Caco-2 (cell line): Measurements from ENCODE around the gene PPP2R5C. TPM values are rescaled to one million over a fixed set of nuclear protein-coding genes. Genes with fewer than 3 reads are reported as not detected.

ENCODE experiments used
- BruUV-seq: library from RNA; stranded (reverse); fragments of 400-500 nt; replicated peaks from 2 replicates; lab custom pipeline; 2021; lab: Mats Ljungman, UMichigan
- CTCF ChIA-PET: fragments of 300-600 bp; sonication (Branson Sonifier 250); formaldehyde crosslinking; loops from one replicate; lab custom pipeline; 2022; ENCODE audit warnings: antibody characterized with exemption; lab: Charles Lee
- POLR2A ChIA-PET: fragments of 300-600 bp; sonication (Branson Sonifier 250); formaldehyde crosslinking; loops from one replicate; lab custom pipeline; 2022; ENCODE audit warnings: antibody characterized with exemption; lab: Charles Lee
- DNase-seq, 2 experiments: peaks; one replicate each; pipeline versions ENCODE4 v3.0.0 to v3.0.0-alpha.2; 2020 to 2022
- H3K27me3 ChIP-seq: replicated peaks from 2 replicates; pipeline ENCODE4 v1.6.0; 2011; ENCODE audit warnings: low read length; ENCODE audit not compliant: control insufficient read depth, insufficient read depth
- H3K36me3 ChIP-seq: 2 replicates; pipeline ENCODE4 v1.5.1; 2011; ENCODE audit warnings: low read length; ENCODE audit not compliant: control insufficient read depth, insufficient read depth
- H3K4me1 ChIP-seq: fragments of 250-450 bp; sonication (Bioruptor Pico); 2 replicates; pipeline ENCODE4 v1.5.1; 2020; ENCODE audit warnings: mild to moderate bottlenecking
- H3K4me3 ChIP-seq: 2 replicates; pipeline ENCODE4 v1.5.1; 2011; ENCODE audit warnings: low read depth, mild to moderate bottlenecking, control low read depth, low read length
- H3K9me3 ChIP-seq: fragments of 250-450 bp; sonication (Bioruptor Pico); 2 replicates; pipeline ENCODE4 v1.5.1; 2020; ENCODE audit warnings: mild to moderate bottlenecking, moderate library complexity
- H3K27ac Mint-ChIP-seq: one replicate; pipeline ENCODE4 v1.8.0; 2022; ENCODE audit warnings: mixed read lengths; ENCODE audit not compliant: unreplicated experiment
- H3K27me3 Mint-ChIP-seq: one replicate; pipeline ENCODE4 v1.8.0; 2022; ENCODE audit warnings: mixed read lengths; ENCODE audit not compliant: insufficient read depth, unreplicated experiment
- H3K36me3 Mint-ChIP-seq: one replicate; pipeline ENCODE4 v1.8.0; 2022; ENCODE audit warnings: mild to moderate bottlenecking, mixed read lengths; ENCODE audit not compliant: insufficient read depth, unreplicated experiment
- H3K4me1 Mint-ChIP-seq: one replicate; pipeline ENCODE4 v1.8.0; 2022; ENCODE audit warnings: low read depth, mixed read lengths; ENCODE audit not compliant: unreplicated experiment
- H3K4me3 Mint-ChIP-seq: one replicate; pipeline ENCODE4 v1.8.0; 2022; ENCODE audit warnings: mild to moderate bottlenecking, moderate library complexity, mixed read lengths; ENCODE audit not compliant: unreplicated experiment
- H3K9me3 Mint-ChIP-seq: one replicate; pipeline ENCODE4 v1.8.0; 2022; ENCODE audit warnings: mixed read lengths; ENCODE audit not compliant: unreplicated experiment
- CTCF ChIP-seq, 2 experiments: fragments of 200-600 bp in 1 of 2; IDR thresholded peaks; 1 replicate in 1 of 2; 2 replicates in 1 of 2; pipeline versions ENCODE4 v1.5.1 to v1.8.0; 2011 to 2022; ENCODE audit warnings: antibody characterized with exemption in 1 of 2, control low read depth in 1 of 2, inconsistent platforms in 1 of 2, low read depth in 1 of 2, low read length in 1 of 2, mild to moderate bottlenecking in 1 of 2, moderate library complexity in 1 of 2; ENCODE audit not compliant: insufficient read depth in 1 of 2, severe bottlenecking in 1 of 2, unreplicated experiment in 1 of 2
- intact Hi-C: fragments of 100-400 bp; cut with micrococcal nuclease; formaldehyde crosslinking; loops from one replicate; pipeline ENCODE4 v1.10.0; 2022; ENCODE audit not compliant: unreplicated experiment
- total RNA-seq: library from RNA; stranded (reverse); gene quantifications from 2 replicates; pipeline ENCODE4 v1.2.3, GENCODE V29; 2022

Gene PPP2R5C
- total RNA-seq, 1 experiment from 2014 or later, result 97.5 TPM

- no peaks in the 10 kb centered on the region for H3K9me3 ChIP-seq
- no peak overlapping the region for H3K27ac Mint-ChIP-seq
- H3K4me1 ChIP-seq, result no peaks in the 10 kb centered on the region
- H3K4me3 ChIP-seq, result no peak overlapping the region
- ChIA-PET CTCF (no interaction called here), POLR2A (no interaction called here)
- H3K27me3 ChIP-seq, result no peaks in the 10 kb centered on the region
- H3K4me1 Mint-ChIP-seq, result no peaks in the 10 kb centered on the region
- no TSS peak for BruUV-seq
- no peak for DNase-seq
- H3K36me3 ChIP-seq, result no peaks in the 10 kb centered on the region; the same call in 1 of the 2 replicates
- no peak overlapping the region for H3K4me3 Mint-ChIP-seq
- no peak for TF ChIP-seq CTCF (IDR thresholded peaks at IDR 0.05; ENCODE audit: insufficient read depth in 1 of 2, low read depth in 1 of 2, low read length in 1 of 2, severe bottlenecking in 1 of 2, unreplicated experiment in 1 of 2)
- intact Hi-C loops, result no loop called here
- no peaks in the 10 kb centered on the region for H3K27me3 Mint-ChIP-seq
- no peaks in the 10 kb centered on the region for H3K9me3 Mint-ChIP-seq
- H3K36me3 Mint-ChIP-seq, result peaks cover 2% of the 10 kb centered on the region
Observed at GRCh38 chr14:101876555-101876938, 115.0 kb downstream of the PPP2R5C start.

- H3K4me3 ChIP-seq, result no peak overlapping the region
- H3K9me3 ChIP-seq, result no peaks in the 10 kb centered on the region
- POLR2A ChIA-PET, result no interaction called here
- H3K4me1 ChIP-seq, result no peaks in the 10 kb centered on the region
- no peak overlapping the region for H3K27ac Mint-ChIP-seq
- CTCF ChIA-PET, result no interaction called here
- BruUV-seq, result no TSS peak
- H3K27me3 ChIP-seq, result no peaks in the 10 kb centered on the region
- no peaks in the 10 kb centered on the region for H3K4me1 Mint-ChIP-seq
- DNase-seq, result no peak
- intact Hi-C loops, result no loop called here
- H3K9me3 Mint-ChIP-seq, result no peaks in the 10 kb centered on the region
- H3K27me3 Mint-ChIP-seq, result no peaks in the 10 kb centered on the region
- no peak overlapping the region for H3K4me3 Mint-ChIP-seq
- no peaks in the 10 kb centered on the region; the same call in 1 of the 2 replicates for H3K36me3 ChIP-seq
- no peak for TF ChIP-seq CTCF (IDR thresholded peaks at IDR 0.05; ENCODE audit: insufficient read depth in 1 of 2, low read depth in 1 of 2, low read length in 1 of 2, severe bottlenecking in 1 of 2, unreplicated experiment in 1 of 2)
- H3K36me3 Mint-ChIP-seq, result peaks cover 11% of the 10 kb centered on the region
Observed at GRCh38 chr14:101877766-101878165, 116.3 kb downstream of the PPP2R5C start.

GRCh38 chr14:101878211-101878821, 116.8 kb downstream of the PPP2R5C start:
- ChIA-PET CTCF (no interaction called here), POLR2A (no interaction called here)
- DNase-seq, result no peak
- H3K4me3 ChIP-seq, result no peak overlapping the region
- H3K4me1 ChIP-seq, result no peaks in the 10 kb centered on the region
- TF ChIP-seq CTCF (IDR thresholded peaks at IDR 0.05; ENCODE audit: insufficient read depth in 1 of 2, low read depth in 1 of 2, low read length in 1 of 2, severe bottlenecking in 1 of 2, unreplicated experiment in 1 of 2), result no peak
- no peaks in the 10 kb centered on the region for H3K27me3 ChIP-seq
- no peaks in the 10 kb centered on the region for H3K9me3 ChIP-seq
- Mint-ChIP-seq H3K27me3 (no peaks in the 10 kb centered on the region), H3K4me3 (no peak overlapping the region), H3K27ac (no peak overlapping the region), H3K4me1 (no peaks in the 10 kb centered on the region), H3K9me3 (no peaks in the 10 kb centered on the region), H3K36me3 (peaks cover 13% of the 10 kb centered on the region)
- intact Hi-C loops, result no loop called here
- no peaks in the 10 kb centered on the region; the same call in 1 of the 2 replicates for H3K36me3 ChIP-seq
- BruUV-seq, result no TSS peak
